Mucosa of descending colon (tissue), 3 donors: ENCODE data around the gene MIOX. TPM values are rescaled to one million over a fixed set of nuclear protein-coding genes. Genes with fewer than 3 reads are reported as not detected.

Experiments used
- ATAC-seq: fragments of 200-7000 bp; cut with Tn5 transposase; one replicate; pipeline ENCODE4 v1.9.1; 2020; ENCODE audit warnings: mild to moderate bottlenecking, moderate library complexity
- DNase-seq, 3 donors: peaks; one replicate each; pipeline ENCODE4 v3.0.0-alpha.2; 2020
- H3K36me3 ChIP-seq: fragments of 200-600 bp; one replicate; pipeline ENCODE4 v1.8.0; 2021; ENCODE audit warnings: low read depth, mild to moderate bottlenecking
- H3K4me1 ChIP-seq: fragments of 200-600 bp; one replicate; pipeline ENCODE4 v1.8.0; 2021; ENCODE audit warnings: low read depth, mild to moderate bottlenecking
- H3K4me3 ChIP-seq: fragments of 200-600 bp; one replicate; pipeline ENCODE4 v1.8.0; 2021; ENCODE audit warnings: mild to moderate bottlenecking
- H3K9me3 ChIP-seq: fragments of 200-600 bp; one replicate; pipeline ENCODE4 v1.8.0; 2021; ENCODE audit warnings: mild to moderate bottlenecking
- CTCF ChIP-seq: fragments of 200-600 bp; IDR thresholded peaks from one replicate; pipeline ENCODE4 v1.8.0; 2022; ENCODE audit warnings: antibody characterized with exemption, mild to moderate bottlenecking
- intact Hi-C, 2 donors: fragments of 100-400 bp; cut with DNase I in 1 of 2; cut with micrococcal nuclease in 1 of 2; formaldehyde crosslinking; loops; one replicate each; pipeline versions ENCODE4 v1.11.0 to v1.11.1; 2022; cut with DNase I, micrococcal nuclease
- total RNA-seq, 3 donors: library from RNA; stranded (reverse); fragmentation: NEBNext Ultra II Directional in 2 of 3; extraction: Animal tissue kit (Norgen Biotek cat#: 25700) in 2 of 3; gene quantifications; one replicate each; pipeline versions ENCODE4 v1.2.1 to v1.2.4, GENCODE V29; 2021 to 2023
- donor health status: DM: no; HTN: no; CAD: no; lungs with moderate emphysema.
- donor health status: DM: no; HTN: no; CAD: no.
- donor health status: DM: no; HTN: yes; CAD: no.

The MIOX gene
- total RNA-seq, 3 donors from 2014 or later: not detected

GRCh38 chr22:50488006-50488677, 1.5 kb downstream of the MIOX start:
- intact Hi-C loops: no loop called here
- DNase-seq: peak in 1 of 3 donors; percentile 41
- H3K36me3 ChIP-seq: no peaks in the 10 kb centered on the region
- H3K4me3 ChIP-seq: no peak overlapping the region
- no peak for TF ChIP-seq CTCF
- ATAC-seq: no peak
- H3K9me3 ChIP-seq: no peaks in the 10 kb centered on the region
- H3K4me1 ChIP-seq: peaks cover 12% of the 10 kb centered on the region

- Histone ChIP-seq H3K36me3 (no peaks in the 10 kb centered on the region), H3K4me1 (peaks cover 8% of the 10 kb centered on the region), H3K4me3 (no peak overlapping the region), H3K9me3 (no peaks in the 10 kb centered on the region)
- TF ChIP-seq CTCF: no peak
- intact Hi-C loops: no loop called here
- ATAC-seq (no peak), DNase-seq (no peak)
These were observed 2.2 kb downstream of the MIOX start for GRCh38 chr22:50488886-50489285.

- no peak for ATAC-seq
- peaks cover 1% of the 10 kb centered on the region for H3K4me1 ChIP-seq
These were observed 2.9 kb downstream of the MIOX start for GRCh38 chr22:50489363-50490243.

GRCh38 chr22:50490531-50491308, 4.1 kb downstream of the MIOX start:
- no peaks in the 10 kb centered on the region for H3K4me1 ChIP-seq
- H3K4me3 ChIP-seq: no peak overlapping the region
- ATAC-seq (no peak), DNase-seq (peak in 1 of 3 donors; percentile 42)
- intact Hi-C loops: loop anchor here in 1 of 2 donors (10.0 kb wide), 1 partner anchor 246 kb away; the partner anchor contains the start of gene TUBGCP6
- no peaks in the 10 kb centered on the region for H3K36me3 ChIP-seq
- TF ChIP-seq CTCF: no peak
- H3K9me3 ChIP-seq: no peaks in the 10 kb centered on the region

More at GRCh38 chr22:50489363-50490243, 2.9 kb downstream of the MIOX start:
- peak in 1 of 3 donors; percentile 46 for DNase-seq
- Histone ChIP-seq H3K36me3 (no peaks in the 10 kb centered on the region), H3K4me3 (no peak overlapping the region), H3K9me3 (no peaks in the 10 kb centered on the region)
- no peak for TF ChIP-seq CTCF
- intact Hi-C loops: loop anchor here in 1 of 2 donors (10.0 kb wide), 1 partner anchor 245 kb away; the partner anchor contains the start of gene TUBGCP6

GRCh38 chr22:50497093-50497492, 10.4 kb downstream of the MIOX start:
- Histone ChIP-seq H3K4me3 (no peak overlapping the region), H3K4me1 (peaks cover 4% of the 10 kb centered on the region), H3K36me3 (no peaks in the 10 kb centered on the region), H3K9me3 (no peaks in the 10 kb centered on the region)
- no peak for DNase-seq
- no peak for TF ChIP-seq CTCF
- intact Hi-C loops: loop anchor here in 1 of 2 donors (10.0 kb wide), 1 partner anchor 252 kb away; the partner anchor contains the start of gene TUBGCP6
- peak; percentile 63 for ATAC-seq
